PC-3 (cell line): Measurements from ENCODE around the gene NFKB1.

Experiments used
- CTCF ChIP-seq: fragments of 300-600 bp; sonication (generic); conservative IDR thresholded peaks from 2 replicates; pipeline ENCODE4 v1.5.1; 2017; ENCODE audit warnings: antibody characterized with exemption, low read depth, mild to moderate bottlenecking, low read length
- EZH2 ChIP-seq: fragments of 300-600 bp; sonication (generic); IDR thresholded peaks from one replicate; pipeline ENCODE4 v1.6.1; 2017; ENCODE audit warnings: antibody characterized with exemption, mild to moderate bottlenecking, low read length; ENCODE audit not compliant: unreplicated experiment

- no peak for TF ChIP-seq CTCF
- no peak for TF ChIP-seq EZH2
Measured at GRCh38 chr4:102572452-102572851, 71.3 kb downstream of the NFKB1 start.
